Panc1 (cell line): ENCODE results near the gene TBC1D22A.

Source experiments
- CTCF ChIP-seq: fragments of 450-650 bp; IDR thresholded peaks from 2 replicates; pipeline ENCODE4 v1.5.1; 2017; ENCODE audit warnings: mild to moderate bottlenecking
- SIN3A ChIP-seq: IDR thresholded peaks from 2 replicates; pipeline ENCODE4 v1.6.1; 2012; ENCODE audit warnings: low read depth, mild to moderate bottlenecking, low read length, moderate library complexity, borderline replicate concordance; ENCODE audit not compliant: insufficient read depth

GRCh38 chr22:46754826-46755225 lies 7.6 kb upstream of the TBC1D22A start:
- no peak for TF ChIP-seq CTCF
- no peak for TF ChIP-seq SIN3A
